PC-3 (cell line): ENCODE measurements around the gene UBE2R2. TPM values are rescaled to one million over a fixed set of nuclear protein-coding genes. Genes with fewer than 3 reads are reported as not detected.

ENCODE experiments used
- ATAC-seq: fragments of 200-7000 bp; cut with Tn5 transposase; 2 replicates; pipeline ENCODE4 v1.9.1; 2020; ENCODE audit warnings: mild to moderate bottlenecking, moderate library complexity
- BruUV-seq: library from RNA; stranded (reverse); fragments of 400-500 nt; replicated peaks from 2 replicates; lab custom pipeline; 2021; lab: Mats Ljungman, UMichigan
- CTCF ChIA-PET: fragments of 300-600 bp; sonication (Branson Sonifier 250); formaldehyde crosslinking; loops from one replicate; lab custom pipeline; 2022; ENCODE audit warnings: antibody characterized with exemption; lab: Charles Lee
- POLR2A ChIA-PET: fragments of 300-600 bp; sonication (Branson Sonifier 250); formaldehyde crosslinking; loops from one replicate; lab custom pipeline; 2022; ENCODE audit warnings: antibody characterized with exemption; ENCODE audit not compliant: unreplicated experiment; lab: Charles Lee
- DNase-seq: peaks from one replicate; pipeline ENCODE4 v3.0.0-alpha.2; 2015
- H2AFZ ChIP-seq: fragments of 300-600 bp; sonication (generic); 2 replicates; pipeline ENCODE4 v1.6.0; 2016; ENCODE audit warnings: antibody characterized with exemption, low read length
- H3F3A ChIP-seq: fragments of 300-600 bp; sonication (generic); one replicate; pipeline ENCODE4 v1.6.0; 2017; ENCODE audit warnings: antibody characterized with exemption, low read length, control low read depth, mild to moderate bottlenecking; ENCODE audit not compliant: unreplicated experiment
- H3K27ac ChIP-seq: fragments of 300-600 bp; sonication (generic); 2 replicates; pipeline ENCODE4 v1.5.1; 2016; ENCODE audit warnings: mild to moderate bottlenecking, low read length
- H3K27me3 ChIP-seq: fragments of 300-600 bp; sonication (generic); 2 replicates; pipeline ENCODE4 v1.6.1; 2016; ENCODE audit warnings: low read length, mixed read lengths
- H3K36me3 ChIP-seq: fragments of 300-600 bp; sonication (generic); 2 replicates; pipeline ENCODE4 v1.6.1; 2016; ENCODE audit warnings: low read depth, mixed run types, low read length, mixed read lengths
- H3K4me1 ChIP-seq: fragments of 300-600 bp; sonication (generic); 2 replicates; pipeline ENCODE4 v1.5.1; 2016; ENCODE audit warnings: low read length; ENCODE audit not compliant: insufficient read depth
- H3K4me2 ChIP-seq: fragments of 300-600 bp; sonication (generic); 2 replicates; pipeline ENCODE4 v1.6.0; 2016; ENCODE audit warnings: low read length
- H3K4me3 ChIP-seq: fragments of 300-600 bp; sonication (generic); 2 replicates; pipeline ENCODE4 v1.5.1; 2016; ENCODE audit warnings: mild to moderate bottlenecking, low read length, mixed read lengths
- H3K79me2 ChIP-seq: fragments of 300-600 bp; sonication (generic); 2 replicates; pipeline ENCODE4 v1.6.1; 2017; ENCODE audit warnings: low read length, mixed read lengths
- H3K9ac ChIP-seq: fragments of 300-600 bp; sonication (generic); 2 replicates; pipeline ENCODE4 v1.6.0; 2016; ENCODE audit warnings: mild to moderate bottlenecking, low read length
- H3K9me2 ChIP-seq: fragments of 300-600 bp; sonication (generic); replicated peaks from 2 replicates; pipeline ENCODE4 v1.6.1; 2016; ENCODE audit warnings: mixed run types, low read length, mixed read lengths
- H3K9me3 ChIP-seq: fragments of 300-600 bp; sonication (generic); 2 replicates; pipeline ENCODE4 v1.6.1; 2016; ENCODE audit warnings: low read length, mixed read lengths
- H4K20me1 ChIP-seq: fragments of 300-600 bp; sonication (generic); 2 replicates; pipeline ENCODE4 v1.6.1; 2016; ENCODE audit warnings: low read length, mixed read lengths
- EZH2 ChIP-seq: fragments of 300-600 bp; sonication (generic); IDR thresholded peaks from one replicate; pipeline ENCODE4 v1.6.1; 2017; ENCODE audit warnings: antibody characterized with exemption, mild to moderate bottlenecking, low read length; ENCODE audit not compliant: unreplicated experiment
- EZH2phosphoT487 ChIP-seq: fragments of 300-600 bp; sonication (generic); IDR thresholded peaks from 2 replicates; pipeline ENCODE4 v1.6.1; 2018; ENCODE audit warnings: mild to moderate bottlenecking, antibody characterized with exemption, low read length, borderline replicate concordance
- intact Hi-C: fragments of 100-400 bp; cut with micrococcal nuclease; formaldehyde crosslinking; loops from 2 replicates; pipeline ENCODE4 v1.9.0; 2023
- total RNA-seq: library from RNA; depleted of rRNA; stranded (reverse); fragments of >200 nt; gene quantifications from 2 replicates; pipeline ENCODE4 v1.2.3, GENCODE V29; 2014
- TF ChIP-seq, protein P1 (sequence below): fragments of 300-600 bp; sonication (generic); conservative IDR thresholded peaks from 2 replicates; pipeline ENCODE4 v1.5.1; 2017; ENCODE audit warnings: antibody characterized with exemption, low read depth, mild to moderate bottlenecking, low read length

Gene UBE2R2
- total RNA-seq, 1 experiment from 2014 or later = 18.4 TPM

DNA sequence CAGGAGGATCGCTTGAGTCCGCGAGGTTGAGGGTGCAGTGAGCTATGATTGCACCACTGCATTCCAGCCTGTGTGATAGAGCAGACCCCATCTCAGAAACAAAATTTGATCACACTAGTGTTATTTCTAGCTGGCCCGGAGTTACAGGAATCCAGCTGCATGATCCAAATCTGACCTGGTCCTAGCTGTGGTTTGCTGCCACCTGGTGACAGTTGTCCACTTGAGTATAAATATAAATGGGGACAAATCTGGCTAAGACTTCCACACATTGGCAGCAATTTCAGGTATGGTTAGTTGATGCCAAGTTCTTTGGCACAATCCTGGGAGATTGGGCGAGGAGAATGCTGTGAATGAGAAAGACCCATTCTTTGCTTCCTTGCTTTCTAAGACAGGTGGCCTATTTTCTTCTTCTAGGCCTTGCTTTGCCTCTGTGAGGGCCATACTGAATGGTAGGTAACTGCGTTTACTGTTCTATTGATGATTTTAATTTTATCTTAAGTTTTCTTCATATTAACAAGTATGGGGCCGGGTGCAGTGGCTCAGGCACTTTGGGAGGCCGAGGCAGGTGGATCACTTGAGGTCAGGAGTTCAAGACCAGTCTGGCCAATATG, 35.4 kb downstream of the UBE2R2 start:
- Histone ChIP-seq H3K27me3 (no peaks in the 10 kb centered on the region), H3K79me2 (peaks cover 100% of the 10 kb centered on the region), H3K4me3 (no peak overlapping the region), H3K9ac (no peak overlapping the region), H3K9me2 (no peaks in the 10 kb centered on the region), H4K20me1 (peaks cover 13% of the 10 kb centered on the region; the same call in 1 of the 2 replicates), H3K4me2 (peak overlapping the region; percentile 10; the same call in 1 of the 2 replicates), H2AFZ (no peak overlapping the region), H3K36me3 (no peaks in the 10 kb centered on the region), H3K4me1 (peaks cover 32% of the 10 kb centered on the region), H3F3A (peaks cover 9% of the 10 kb centered on the region), H3K27ac (no peak overlapping the region), H3K9me3 (no peaks in the 10 kb centered on the region)
- CTCF ChIA-PET = interaction anchor here (1.0 kb wide), 2 partner anchors 38 to 114 kb away, joined by 4 to 10 read pairs; no protein-coding TSS in a partner anchor
- TF ChIP-seq, protein P1, sequence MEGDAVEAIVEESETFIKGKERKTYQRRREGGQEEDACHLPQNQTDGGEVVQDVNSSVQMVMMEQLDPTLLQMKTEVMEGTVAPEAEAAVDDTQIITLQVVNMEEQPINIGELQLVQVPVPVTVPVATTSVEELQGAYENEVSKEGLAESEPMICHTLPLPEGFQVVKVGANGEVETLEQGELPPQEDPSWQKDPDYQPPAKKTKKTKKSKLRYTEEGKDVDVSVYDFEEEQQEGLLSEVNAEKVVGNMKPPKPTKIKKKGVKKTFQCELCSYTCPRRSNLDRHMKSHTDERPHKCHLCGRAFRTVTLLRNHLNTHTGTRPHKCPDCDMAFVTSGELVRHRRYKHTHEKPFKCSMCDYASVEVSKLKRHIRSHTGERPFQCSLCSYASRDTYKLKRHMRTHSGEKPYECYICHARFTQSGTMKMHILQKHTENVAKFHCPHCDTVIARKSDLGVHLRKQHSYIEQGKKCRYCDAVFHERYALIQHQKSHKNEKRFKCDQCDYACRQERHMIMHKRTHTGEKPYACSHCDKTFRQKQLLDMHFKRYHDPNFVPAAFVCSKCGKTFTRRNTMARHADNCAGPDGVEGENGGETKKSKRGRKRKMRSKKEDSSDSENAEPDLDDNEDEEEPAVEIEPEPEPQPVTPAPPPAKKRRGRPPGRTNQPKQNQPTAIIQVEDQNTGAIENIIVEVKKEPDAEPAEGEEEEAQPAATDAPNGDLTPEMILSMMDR = peak; percentile 72
- TF ChIP-seq EZH2 (no peak), EZH2phosphoT487 (no peak)
- DNase-seq (peak; percentile 66), ATAC-seq (peak; percentile 40)
- POLR2A ChIA-PET = no interaction called here
- intact Hi-C loops = loop anchor here (1.0 kb wide), 1 partner anchor 39 kb away; no protein-coding TSS in a partner anchor
- no TSS peak for BruUV-seq

DNA sequence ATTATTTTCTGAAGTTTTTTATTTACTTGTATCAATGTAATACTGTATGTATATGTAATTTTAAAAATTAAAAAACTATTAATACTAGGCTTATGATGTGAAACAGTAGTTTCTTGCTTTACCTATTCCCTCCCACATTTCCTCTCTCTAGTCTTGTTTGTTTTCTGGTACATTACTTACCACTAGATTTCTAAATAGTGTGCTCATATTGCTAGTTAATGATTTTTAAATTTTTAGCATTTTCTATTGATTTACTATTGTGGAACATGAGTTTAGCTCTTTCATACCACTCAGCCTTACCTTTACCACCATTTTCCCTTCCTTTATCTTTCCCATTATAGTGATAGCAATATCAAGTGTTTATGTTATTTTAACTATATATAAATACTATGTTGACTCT, 39.3 kb downstream of the UBE2R2 start:
- ChIA-PET POLR2A (no interaction called here), CTCF (no interaction called here)
- H4K20me1 ChIP-seq = peaks cover 11% of the 10 kb centered on the region
- H3K27ac ChIP-seq = no peak overlapping the region
- no peak overlapping the region for H3K4me2 ChIP-seq
- no peaks in the 10 kb centered on the region for H3K27me3 ChIP-seq
- H3K9me2 ChIP-seq = no peaks in the 10 kb centered on the region
- intact Hi-C loops = no loop called here
- peaks cover 98% of the 10 kb centered on the region for H3K79me2 ChIP-seq
- no TSS peak for BruUV-seq
- TF ChIP-seq EZH2phosphoT487 (no peak), EZH2 (no peak)
- TF ChIP-seq, protein P1 = no peak
- DNase-seq (no peak), ATAC-seq (no peak)
- H3K4me3 ChIP-seq = no peak overlapping the region
- H3K9me3 ChIP-seq = no peaks in the 10 kb centered on the region
- peaks cover 8% of the 10 kb centered on the region for H3K4me1 ChIP-seq
- H2AFZ ChIP-seq = no peak overlapping the region
- no peak overlapping the region for H3K9ac ChIP-seq
- H3K36me3 ChIP-seq = no peaks in the 10 kb centered on the region
- peaks cover 3% of the 10 kb centered on the region for H3F3A ChIP-seq

DNA sequence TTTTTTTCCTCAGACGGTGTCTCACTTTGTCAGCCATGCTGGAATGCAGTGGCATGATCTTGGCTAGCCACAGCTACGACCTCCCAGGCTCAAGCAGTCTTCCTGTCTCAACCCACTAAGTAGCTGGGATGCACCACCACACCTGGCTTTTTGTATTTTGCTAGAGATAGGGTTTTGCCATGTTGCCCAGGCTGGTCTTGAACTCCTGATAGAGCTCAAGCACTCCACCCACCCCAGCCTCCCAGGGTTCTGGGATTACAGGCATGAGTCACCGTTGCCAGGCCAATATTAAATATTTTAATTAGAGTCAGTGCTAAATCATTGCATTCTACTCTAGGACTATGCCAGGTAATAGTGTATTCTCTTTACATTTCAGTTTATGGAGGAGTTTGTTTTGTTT, 41.5 kb downstream of the UBE2R2 start:
- H3K27me3 ChIP-seq = no peaks in the 10 kb centered on the region
- no peaks in the 10 kb centered on the region for H3K9me3 ChIP-seq
- H3K9ac ChIP-seq = no peak overlapping the region
- no peak overlapping the region for H3K4me3 ChIP-seq
- peaks cover 8% of the 10 kb centered on the region; the same call in 1 of the 2 replicates for H4K20me1 ChIP-seq
- H2AFZ ChIP-seq = no peak overlapping the region
- no peaks in the 10 kb centered on the region for H3K9me2 ChIP-seq
- ATAC-seq = peak; percentile 31; the same call in 1 of the 2 replicates
- H3K36me3 ChIP-seq = peaks cover 3% of the 10 kb centered on the region; the same call in 1 of the 2 replicates
- no peaks in the 10 kb centered on the region for H3F3A ChIP-seq
- DNase-seq = peak; percentile 26
- TF ChIP-seq EZH2 (no peak), EZH2phosphoT487 (no peak)
- TF ChIP-seq, protein P1 = no peak
- intact Hi-C loops = loop anchor here (2.0 kb wide), 1 partner anchor 120 kb away; no protein-coding TSS in a partner anchor
- peaks cover 98% of the 10 kb centered on the region for H3K79me2 ChIP-seq
- 0 out of 2 replicates have a peak overlapping the region, but pooled peaks have one; percentile 16 for H3K27ac ChIP-seq
- no peaks in the 10 kb centered on the region for H3K4me1 ChIP-seq
- ChIA-PET POLR2A (no interaction called here), CTCF (no interaction called here)
- no TSS peak for BruUV-seq
- H3K4me2 ChIP-seq = no peak overlapping the region
